ENCODE data around the gene SLC44A3.

GRCh38 chr1:94919241-94920030 is 99.3 kb downstream of the SLC44A3 start:
- TF ChIP-seq POLR2A (IDR thresholded peaks at IDR 0.05; ENCODE audit: control extremely low read depth in 1 of 2, low read depth in 2 of 2, low read length in 2 of 2) (no peak; a peak in 1 of 3 replicates), POLR2AphosphoS5 (IDR thresholded peaks at IDR 0.05; ENCODE audit: low read depth, low read length) (no peak), YY1 (IDR thresholded peaks at IDR 0.05; ENCODE audit: low read depth, low read length) (no peak), CTCF (IDR thresholded peaks at IDR 0.05; ENCODE audit: control extremely low read depth in 1 of 3, insufficient read depth in 1 of 3, low read depth in 1 of 3, low read length in 3 of 3) (no peak)

All from H1 (cell line).